PC-3 (cell line): ENCODE measurements around the gene NAV2.

Source experiments
- EZH2 ChIP-seq: fragments of 300-600 bp; sonication (generic); IDR thresholded peaks from one replicate; pipeline ENCODE4 v1.6.1; 2017; ENCODE audit warnings: antibody characterized with exemption, mild to moderate bottlenecking, low read length; ENCODE audit not compliant: unreplicated experiment
- EZH2phosphoT487 ChIP-seq: fragments of 300-600 bp; sonication (generic); IDR thresholded peaks from 2 replicates; pipeline ENCODE4 v1.6.1; 2018; ENCODE audit warnings: mild to moderate bottlenecking, antibody characterized with exemption, low read length, borderline replicate concordance
- TF ChIP-seq, protein P1 (sequence below): fragments of 300-600 bp; sonication (generic); conservative IDR thresholded peaks from 2 replicates; pipeline ENCODE4 v1.5.1; 2017; ENCODE audit warnings: antibody characterized with exemption, low read depth, mild to moderate bottlenecking, low read length

- TF ChIP-seq, protein P1, sequence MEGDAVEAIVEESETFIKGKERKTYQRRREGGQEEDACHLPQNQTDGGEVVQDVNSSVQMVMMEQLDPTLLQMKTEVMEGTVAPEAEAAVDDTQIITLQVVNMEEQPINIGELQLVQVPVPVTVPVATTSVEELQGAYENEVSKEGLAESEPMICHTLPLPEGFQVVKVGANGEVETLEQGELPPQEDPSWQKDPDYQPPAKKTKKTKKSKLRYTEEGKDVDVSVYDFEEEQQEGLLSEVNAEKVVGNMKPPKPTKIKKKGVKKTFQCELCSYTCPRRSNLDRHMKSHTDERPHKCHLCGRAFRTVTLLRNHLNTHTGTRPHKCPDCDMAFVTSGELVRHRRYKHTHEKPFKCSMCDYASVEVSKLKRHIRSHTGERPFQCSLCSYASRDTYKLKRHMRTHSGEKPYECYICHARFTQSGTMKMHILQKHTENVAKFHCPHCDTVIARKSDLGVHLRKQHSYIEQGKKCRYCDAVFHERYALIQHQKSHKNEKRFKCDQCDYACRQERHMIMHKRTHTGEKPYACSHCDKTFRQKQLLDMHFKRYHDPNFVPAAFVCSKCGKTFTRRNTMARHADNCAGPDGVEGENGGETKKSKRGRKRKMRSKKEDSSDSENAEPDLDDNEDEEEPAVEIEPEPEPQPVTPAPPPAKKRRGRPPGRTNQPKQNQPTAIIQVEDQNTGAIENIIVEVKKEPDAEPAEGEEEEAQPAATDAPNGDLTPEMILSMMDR: no peak
- no peak for TF ChIP-seq EZH2
- no peak for TF ChIP-seq EZH2phosphoT487
These were observed 220.6 kb downstream of the NAV2 start for GRCh38 chr11:19933132-19933735.
